Central memory CD4-positive, alpha-beta T cell (primary cell): Measurements from ENCODE around the gene DNAJC21.
"Not testable (repeated sequence)": the region's sequence is repeated elsewhere in the genome, so short reads cannot be mapped to it uniquely, and the experiment has no call there.

ENCODE experiments used
- DNase-seq: peaks from one replicate; pipeline ENCODE4 v3.0.0; 2022

Gene DNAJC21

DNA sequence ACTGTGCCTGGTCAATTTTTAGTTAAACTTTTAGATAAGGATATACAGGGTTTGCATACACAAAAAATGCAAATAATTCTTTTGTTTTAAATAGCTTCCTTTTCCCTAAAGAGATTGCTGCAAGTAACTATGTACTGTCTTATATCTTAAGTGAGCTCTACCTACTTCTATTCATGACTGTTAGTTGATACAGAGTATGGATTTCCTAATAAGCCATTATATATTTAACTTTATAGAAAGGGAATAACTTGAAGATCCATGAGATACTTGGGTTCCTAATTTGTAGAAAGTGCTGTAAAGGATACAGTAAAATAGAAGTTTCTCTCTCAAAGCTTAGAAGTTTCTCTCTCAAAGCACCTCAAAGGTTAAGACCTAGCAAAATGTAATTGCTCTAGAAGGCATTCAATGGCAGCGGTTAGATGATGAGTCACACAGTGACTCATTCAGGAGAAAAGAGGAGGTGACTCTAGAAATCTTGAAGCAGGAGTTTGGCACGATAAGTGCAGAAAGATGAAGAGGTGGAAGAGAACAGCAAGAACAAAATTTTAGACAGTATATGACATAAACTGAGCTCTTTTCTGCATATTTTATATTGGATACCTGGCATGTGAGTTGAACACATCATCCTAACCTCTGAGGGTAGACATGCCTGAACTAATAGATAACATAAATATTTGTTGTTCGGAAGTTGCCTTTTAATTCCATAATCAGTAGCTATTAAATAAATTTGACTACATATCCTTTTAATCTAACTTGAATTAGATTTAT is 5.5 kb upstream of the DNAJC21 start:
- no peak for DNase-seq

DNA sequence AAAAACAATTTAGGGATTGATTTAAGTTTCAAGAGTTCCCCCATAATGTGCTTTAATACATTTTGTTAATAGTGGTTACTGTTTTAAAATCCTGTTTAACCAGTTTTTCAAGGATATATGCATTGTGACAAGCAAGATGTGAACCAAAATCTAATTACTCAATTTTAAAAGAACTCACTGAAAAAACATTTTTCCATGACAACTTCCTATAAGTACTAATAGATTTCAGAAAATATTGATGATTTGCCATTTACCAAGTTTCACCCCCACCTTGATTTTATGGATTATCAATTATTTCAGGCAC is 4.9 kb upstream of the DNAJC21 start:
- no peak for DNase-seq

DNA sequence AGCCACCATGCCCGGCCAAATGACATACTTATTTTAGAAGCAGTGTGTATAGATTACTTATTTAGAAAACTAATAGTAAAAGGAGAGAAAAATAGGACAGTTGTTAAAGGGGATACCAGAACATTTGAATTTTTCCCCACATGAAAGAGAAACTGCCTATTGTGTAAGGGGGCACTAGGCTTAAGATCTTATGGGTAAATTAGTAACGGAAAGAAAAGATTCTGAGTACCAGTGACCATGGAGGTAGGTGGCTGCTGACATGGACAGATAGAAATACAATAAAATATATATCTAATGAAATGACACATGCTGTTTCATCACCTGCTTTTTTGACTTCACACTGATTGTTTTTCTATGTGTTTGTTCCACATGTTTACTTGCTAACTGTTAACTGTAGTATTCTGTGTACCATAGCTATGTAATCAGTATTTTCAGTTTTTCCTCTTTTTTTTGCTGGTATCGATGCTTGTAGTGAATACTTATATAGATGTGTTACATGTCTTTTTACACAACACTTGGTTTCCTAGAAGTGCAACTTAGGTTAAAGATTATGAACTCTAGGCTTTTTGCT is 3.0 kb upstream of the DNAJC21 start:
- no peak for DNase-seq

DNA sequence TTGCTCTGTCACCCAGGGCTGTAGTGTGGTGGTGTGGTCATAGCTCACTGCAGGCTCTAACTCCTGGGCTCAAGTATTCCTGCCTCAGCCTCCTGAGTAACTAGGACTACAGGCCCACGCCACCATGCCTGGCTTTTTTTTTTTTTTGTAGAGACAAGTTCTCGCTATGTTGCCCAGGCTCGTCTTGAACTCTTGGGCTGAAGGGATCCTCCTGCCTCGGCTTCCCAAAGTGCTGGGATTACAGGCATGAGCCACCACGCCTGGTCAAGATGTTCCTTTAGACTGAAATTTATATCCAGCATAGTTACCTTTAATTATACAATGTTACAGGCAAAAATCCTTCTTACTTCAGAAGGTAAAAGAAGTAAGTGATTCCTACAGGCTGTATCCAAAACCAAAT is 1.6 kb upstream of the DNAJC21 start:
- DNase-seq, result no peak

DNA sequence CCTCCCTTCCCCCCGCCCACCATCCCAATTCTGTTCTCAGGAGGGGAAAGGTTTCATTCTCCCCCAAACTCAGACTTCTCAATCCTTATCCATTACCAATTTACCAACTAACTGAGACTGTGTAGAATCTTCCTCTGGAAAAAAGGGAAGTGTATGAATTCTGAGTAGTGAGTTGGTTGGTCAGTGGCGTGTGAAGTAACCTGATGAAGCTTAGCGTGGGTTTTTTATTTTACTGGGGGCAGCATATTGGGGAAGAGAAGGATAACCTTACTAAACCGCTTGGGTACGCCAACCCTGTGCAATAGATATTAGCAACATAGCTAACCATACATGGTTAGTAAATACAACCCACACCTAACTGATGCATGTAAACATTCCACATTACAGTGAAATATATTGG is 1.1 kb upstream of the DNAJC21 start:
- DNase-seq, result no peak

DNA sequence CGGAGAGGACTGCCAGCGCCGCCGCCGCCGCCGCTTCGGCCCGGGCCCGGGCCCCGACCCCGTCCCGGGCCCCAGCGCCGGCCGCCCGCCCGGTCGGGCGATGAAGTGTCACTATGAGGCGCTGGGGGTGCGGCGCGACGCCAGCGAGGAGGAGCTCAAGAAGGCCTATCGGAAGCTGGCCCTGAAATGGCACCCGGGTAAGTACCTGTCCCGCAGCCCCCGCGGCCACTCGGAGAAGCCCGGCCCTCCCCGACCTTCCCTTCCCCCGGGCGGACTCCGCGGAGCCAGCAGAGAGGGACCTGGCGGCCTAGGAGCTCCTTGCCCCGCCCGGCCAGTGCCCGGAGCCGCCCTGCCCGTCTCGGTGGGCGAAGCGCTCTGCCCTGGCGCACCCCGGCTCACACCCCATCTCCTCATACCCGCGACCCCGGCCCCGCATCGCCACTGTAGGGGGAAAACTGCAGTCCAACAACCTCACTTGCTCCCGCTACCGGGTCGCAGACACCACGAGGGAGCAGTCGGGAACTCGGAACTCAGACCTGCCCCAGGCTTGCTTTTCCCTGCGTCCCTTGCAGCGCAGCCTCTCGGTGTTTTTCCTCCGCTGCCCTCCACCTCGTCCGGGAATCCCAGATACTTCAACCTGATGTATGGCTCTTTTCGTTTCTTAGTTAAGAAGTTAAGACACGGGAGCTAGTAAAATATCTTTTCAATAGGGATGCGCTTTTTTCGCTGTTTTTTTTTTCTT is 532 bp downstream of the DNAJC21 start:
- peak; percentile 80 for DNase-seq

DNA sequence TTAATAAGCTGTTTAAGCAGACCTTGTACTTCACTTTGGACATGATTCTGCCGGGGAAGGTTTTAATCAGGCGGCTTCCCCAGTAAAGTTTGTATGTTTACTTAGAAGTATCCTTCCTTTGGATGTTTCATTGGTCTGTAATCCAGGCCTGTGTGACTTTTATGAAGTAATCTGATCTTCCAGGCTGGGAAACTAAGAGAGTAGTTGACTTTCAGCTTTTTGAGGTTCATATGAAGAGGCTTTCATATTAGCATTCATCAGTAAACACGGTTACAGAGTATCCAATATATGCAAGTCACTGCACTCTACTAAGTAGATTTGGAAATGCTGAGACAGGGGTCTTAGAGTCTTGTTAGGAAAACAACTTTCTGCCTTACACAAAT is 1.1 kb downstream of the DNAJC21 start:
- no peak for DNase-seq

DNA sequence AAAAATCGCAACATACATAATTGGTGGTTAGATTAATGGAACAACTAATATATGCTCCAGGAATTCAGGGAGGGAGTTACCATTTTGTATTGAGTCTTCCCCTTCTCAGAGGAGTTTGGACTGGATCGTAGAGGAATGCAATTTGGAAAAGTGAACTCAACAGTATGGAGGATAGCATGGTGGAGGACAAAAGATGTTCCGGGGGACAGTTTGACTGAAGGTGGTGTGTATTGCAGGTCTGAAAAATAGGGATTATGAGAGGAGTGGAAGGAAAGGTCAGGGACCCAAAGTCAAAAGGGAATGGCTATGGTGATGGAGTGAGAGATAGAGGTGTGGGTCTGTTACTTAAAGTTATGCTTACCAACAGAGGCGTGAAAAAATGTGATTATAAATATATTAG is 1.5 kb downstream of the DNAJC21 start:
- DNase-seq, result no peak

DNA sequence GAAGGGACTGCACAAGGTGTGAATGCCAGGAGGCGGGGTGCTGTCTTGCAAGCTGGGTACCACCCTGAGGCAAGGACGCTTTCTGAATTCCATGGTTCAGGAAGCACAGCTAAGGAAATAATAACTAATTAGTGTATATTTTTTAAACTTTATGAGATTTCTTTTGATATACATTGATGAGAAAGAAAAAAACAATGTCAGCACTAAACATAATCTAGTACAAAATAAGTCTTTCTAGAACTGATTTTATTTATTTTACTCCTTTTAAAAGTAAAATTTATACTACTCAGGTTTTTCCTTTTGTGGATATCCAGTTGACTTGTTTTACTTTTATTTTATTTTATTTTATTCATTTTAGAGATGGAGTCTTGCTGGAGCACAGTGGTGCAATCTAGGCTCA is 3.6 kb downstream of the DNAJC21 start:
- no peak for DNase-seq

DNA sequence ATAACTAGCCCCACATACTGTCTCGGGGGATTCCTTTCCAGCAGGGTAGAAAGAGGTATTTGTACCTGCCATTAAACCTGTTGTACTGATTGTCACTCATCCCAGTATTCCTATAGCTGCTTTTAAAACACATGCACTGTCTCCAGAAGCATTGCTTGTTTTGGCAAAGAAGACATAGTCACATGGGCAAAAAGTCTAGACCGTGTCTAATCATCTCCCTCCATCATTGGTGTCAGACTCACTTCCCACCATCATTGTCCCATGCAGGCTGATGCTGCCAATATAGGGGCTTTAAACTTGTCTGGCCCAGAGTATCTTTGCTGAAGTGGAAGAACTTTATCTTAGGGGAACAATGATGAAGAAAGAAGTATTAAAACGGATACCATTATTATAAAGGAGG is 12.6 kb downstream of the DNAJC21 start:
- DNase-seq, result no peak

DNA sequence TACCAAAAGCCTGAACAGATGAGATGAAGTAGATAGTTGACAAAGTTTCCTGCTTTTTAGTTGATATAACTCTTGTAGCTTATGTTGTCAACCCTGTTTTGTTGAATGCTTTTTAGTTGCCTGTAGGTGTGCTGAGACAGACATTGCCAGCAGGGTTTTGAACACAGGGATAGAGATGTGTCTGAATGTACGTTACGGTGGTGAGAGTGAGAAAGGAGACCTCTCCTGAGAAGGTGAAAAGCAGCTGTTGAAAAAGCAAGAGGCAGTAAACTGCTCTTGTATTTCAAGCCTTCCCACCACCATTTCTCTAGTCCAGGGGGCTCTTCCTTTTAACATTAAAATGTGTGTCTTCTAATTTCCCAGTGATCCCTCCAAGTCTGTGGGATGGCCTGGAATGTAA is 14.7 kb downstream of the DNAJC21 start:
- no peak for DNase-seq

DNA sequence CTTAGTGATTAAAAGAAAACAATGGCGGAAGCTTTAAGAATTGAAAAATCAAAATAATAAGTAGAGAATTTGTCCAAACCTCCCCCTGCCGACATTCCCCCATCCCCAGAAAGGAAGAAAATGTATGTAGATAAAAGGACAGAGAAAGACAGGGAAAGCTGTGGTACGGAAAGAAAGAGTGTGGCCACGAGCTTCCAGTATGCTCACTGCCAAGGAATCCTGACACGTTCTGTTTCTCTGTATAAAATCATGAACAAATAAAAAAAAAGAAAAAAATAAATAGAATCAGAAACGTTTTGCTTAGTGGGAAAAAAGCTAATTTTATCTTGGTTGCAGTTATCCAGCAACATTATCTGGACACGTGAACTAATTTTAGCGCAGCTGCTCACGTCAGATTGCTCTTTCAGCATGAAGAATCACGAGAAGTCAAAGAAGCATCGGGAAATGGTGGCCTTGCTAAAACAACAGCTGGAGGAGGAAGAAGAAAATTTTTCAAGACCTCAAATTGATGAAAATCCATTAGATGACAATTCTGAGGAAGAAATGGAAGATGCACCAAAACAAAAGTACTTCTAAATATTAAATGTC is 15.2 kb downstream of the DNAJC21 start:
- no peak for DNase-seq

DNA sequence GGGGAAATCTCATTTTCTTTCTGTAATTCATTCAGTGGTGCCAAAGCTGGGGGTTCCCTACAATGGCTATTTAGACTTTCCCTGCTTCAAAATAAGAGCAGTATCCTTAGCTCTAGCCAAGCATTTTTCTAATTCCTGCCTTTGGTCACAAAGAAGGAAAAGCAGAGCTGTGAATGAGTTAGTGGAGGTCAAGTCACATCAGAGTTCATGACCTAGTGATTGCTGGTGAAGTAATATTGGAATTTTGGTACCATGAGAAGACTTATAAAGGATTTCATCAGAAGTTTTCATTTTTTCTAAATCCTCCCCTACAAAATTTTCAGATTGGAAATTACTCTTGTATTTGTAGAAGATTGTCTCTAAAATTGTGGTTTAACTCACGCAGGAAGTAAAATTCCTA is 28.0 kb downstream of the DNAJC21 start:
- DNase-seq, result no peak

DNA sequence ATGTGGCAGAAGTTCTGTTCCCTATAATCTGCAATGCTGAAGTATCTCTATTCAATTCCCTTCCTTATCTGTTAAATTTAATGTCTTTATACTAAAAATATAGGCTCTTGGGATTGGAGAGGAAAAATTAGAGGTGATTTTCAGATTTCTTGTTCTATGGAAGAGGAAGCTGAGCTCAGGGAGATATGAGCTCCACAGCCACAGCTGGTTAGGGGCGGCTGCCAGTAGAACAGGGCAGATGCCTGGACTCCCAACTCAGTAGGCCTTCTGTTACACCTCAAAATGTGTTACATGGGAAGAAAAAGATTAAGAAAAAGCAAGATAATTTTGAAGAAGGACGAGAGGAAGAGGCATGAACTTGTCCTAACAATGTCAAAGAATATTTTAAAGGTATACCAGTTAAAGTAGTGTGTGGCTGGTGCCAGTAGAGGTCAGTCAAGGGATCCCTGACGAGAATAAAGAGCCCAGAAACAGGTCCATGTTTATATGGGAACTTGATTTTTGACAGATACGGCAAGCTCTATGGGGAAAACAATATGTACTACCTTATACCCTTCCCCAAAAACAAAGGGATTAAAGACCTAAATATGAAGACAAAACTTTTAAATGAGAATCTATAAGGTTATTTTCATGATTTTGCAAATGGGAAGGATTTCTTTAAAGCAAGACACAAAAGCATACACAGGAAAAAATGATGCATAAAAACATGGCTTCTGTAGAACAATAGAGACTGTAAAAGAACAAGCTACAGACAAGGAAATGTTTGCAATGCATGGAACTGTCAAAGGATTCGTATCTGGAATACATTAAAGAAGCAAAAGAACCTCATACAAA is 28.7 kb downstream of the DNAJC21 start:
- DNase-seq, result peak; percentile 2

DNA sequence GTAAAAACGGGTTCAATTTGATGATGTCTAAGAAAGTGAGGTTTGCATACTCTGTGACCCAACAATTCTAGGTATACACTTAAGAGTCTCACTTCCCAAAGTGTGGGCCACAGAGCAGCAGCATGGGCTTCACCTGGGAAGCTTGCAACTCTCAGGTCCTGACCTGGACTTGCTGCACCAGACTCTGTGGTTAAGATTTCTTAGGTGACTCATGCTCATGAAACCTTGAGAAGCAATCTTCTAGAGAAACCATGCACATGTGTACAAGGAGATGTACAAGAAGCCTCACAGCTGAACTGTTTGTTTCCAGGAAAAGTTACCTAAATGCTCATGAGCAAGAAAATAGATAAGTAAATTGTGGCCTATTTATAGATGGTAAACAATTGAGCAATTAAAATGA is 30.0 kb downstream of the DNAJC21 start:
- no peak for DNase-seq

DNA sequence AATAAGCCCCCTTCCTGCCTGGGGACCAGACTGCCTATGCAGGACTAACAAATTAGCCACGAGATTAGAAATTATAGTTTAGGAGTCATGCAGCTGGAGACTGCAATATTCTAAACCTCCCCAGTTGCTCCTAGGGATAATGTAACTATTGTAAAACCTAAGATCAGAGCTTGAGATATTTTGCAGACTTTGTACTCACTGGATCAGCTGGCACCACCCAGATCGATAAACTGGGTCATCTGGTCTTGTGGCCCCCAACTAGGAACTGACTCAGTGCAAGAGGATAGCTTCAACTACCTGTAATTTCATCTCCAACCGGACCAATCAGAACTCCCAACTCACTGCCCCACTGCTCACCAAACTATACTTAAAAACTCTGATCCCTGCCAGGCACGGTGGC is 38.2 kb downstream of the DNAJC21 start:
- DNase-seq, result no peak

DNA sequence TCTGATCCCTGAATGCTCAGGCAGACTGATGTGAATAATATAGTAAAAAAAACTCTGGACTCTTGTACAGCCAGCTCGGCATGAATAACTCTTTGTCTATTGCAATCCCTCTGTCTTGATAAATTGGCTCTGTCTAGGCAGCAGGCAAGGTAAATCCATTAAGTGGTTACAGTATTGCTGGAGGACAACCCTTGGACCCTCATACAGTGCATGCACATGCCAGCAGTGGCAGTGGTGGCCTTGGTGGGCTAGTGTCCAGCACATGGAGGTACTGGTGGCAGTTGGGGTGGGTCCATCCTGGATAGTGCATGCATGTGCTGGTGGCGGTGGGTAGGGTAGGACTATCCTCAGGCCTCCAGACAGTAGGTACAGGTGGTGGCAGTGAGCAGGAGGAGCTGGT is 38.9 kb downstream of the DNAJC21 start:
- DNase-seq, result no peak

DNA sequence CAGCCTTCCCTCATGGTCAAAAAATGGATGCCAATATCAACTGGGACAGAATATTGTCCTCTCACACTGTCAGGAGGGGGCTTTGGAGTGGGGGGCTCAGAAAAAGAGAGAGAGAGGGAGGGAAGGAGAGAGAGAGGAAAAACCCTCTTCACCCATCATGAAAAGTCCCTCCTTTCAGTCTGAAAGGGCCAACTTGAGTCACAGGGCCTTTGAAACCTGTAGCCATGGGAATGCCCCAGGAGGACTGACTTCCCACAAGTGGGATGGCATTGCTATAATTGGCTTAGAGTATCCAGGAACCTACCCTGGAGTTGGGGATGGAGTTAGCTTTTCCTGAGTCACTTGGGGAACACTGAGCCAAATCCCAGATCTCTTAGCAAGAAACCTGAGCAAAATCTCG is 41.2 kb downstream of the DNAJC21 start:
- no peak for DNase-seq

DNA sequence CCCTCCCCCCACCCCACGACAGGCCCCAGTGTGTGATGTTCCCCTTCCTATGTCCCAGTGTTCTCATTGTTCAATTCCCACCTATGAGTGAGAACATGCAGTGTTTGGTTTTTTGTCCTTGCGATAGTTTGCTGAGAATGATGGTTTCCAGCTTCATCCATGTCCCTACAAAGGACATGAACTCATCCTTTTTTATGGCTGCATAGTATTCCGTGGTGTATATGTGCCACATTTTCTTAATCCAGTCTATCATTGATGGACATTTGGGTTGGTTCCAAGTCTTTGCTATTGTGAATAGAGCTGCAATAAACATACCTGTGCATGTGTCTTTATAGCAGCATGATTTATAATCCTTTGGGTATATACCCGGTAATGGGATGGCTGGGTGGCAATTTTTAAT is 42.3 kb downstream of the DNAJC21 start:
- DNase-seq, result not testable (repeated sequence)

DNA sequence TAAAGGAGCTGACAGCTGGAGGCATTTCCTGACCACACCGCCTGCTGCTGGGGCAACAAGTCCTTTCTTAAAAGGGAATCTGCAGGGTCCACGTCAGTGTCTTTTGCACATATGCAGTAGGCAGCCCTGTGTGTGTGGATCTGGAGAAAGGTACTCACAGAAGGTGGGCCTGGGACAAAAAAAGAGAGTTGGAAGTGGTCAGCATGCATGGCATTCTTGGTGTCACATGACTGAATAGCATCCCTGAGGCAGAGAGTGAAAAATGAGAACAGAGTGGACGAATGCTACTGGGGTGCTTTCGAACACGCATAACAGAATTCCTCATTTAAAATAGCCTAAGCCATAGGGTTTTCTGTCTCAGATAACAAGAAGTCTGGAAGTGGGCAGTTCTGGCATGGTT is 47.0 kb downstream of the DNAJC21 start:
- DNase-seq, result no peak

DNA sequence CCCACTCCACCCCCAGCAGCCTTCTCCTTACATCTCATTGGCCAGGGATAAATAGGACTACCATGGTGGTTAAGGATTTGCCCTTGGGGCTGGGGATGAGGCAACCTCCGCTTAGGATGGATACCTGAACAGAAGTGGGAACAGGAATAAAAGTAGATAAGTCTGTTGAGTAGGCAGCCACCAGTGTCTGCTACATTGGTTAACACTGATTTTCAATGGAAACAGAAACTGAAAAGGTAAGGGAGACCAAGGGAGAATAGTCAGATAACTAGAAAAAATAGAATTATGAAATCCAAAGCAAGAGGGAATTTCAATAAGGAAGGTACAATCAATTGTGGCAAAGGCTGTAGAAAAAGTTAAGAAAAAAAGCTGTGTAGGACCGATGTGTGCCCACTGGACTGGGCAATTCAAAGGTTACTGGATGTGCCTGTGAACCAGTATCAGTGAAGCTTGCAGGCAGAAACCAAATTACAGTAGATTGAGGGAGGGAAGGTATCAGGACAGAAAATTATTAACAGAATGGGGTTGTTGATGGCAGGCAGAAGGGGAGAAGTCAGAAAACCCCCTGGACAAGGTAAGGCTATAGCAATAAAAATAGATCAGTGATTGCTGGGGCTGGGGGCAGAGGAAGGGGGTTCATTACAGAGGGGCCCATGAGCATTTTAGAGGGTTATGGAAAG is 48.7 kb downstream of the DNAJC21 start:
- DNase-seq, result no peak

DNA sequence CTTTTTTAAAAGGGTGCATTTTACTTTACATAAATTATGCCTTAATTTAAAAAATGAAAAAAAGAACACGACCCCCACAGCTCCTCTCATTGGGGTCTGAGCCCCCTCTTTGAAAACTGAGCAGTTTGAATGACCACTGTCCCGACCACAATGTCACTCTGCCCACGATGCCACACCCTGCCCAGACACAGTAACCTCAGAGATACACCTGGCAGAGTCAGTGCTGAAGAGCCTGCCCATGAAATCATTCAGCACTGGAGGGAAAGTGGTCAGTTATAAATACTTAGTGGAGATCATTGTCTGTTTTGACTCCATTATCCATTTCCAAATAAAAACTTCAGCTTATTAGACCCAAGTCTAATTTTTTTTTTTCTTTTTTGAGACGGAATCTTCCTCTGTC is 49.3 kb downstream of the DNAJC21 start:
- DNase-seq, result no peak

DNA sequence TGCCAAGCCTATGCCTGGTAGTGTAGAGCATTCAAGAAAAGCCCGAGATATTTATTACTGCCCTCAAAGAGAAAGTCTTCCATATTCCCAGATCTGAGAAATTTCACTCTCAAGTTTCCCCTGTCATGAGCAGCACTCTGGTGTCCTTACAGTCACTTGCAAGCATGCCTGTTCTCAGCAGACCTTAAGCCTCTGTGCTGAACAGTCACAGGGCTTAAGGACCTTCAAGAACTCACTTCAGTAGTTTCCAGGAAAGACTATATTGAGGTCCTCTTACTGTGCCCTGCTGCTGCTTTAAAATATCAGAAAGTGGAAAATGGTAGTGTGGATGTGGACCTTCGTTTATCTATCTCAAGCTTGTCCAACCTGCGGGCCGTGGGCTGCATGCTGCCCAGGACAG is 53.5 kb downstream of the DNAJC21 start:
- DNase-seq, result no peak
